ENCODE results near the gene RTP1. TPM values are rescaled to one million over a fixed set of nuclear protein-coding genes. Genes with fewer than 3 reads are reported as not detected.

The RTP1 gene
- total RNA-seq, 1 experiment from 2014 or later: not detected

DNA sequence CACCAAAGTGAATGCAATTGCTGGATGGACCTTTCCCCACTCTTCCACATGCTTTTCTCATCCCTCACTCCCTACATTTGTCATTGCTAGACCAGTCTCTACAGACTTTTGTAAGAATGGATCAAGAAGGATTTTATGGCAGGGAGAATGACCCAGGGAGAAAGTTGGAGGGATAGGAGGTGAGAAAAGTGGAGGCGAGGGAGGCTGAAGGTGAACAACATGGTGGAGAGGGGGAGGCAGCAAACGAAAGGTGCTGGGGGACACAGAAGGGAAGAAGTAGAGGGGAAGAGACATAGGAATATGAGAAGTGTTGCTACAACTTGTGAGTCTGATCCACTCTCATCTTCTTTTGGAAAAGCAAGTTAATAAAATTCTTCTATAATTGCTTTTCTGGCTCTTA lies 24.4 kb upstream of the RTP1 start:
- intact Hi-C loops (cut with micrococcal nuclease): no loop called here
- ChIA-PET RAD21 (ENCODE audit: low non-redundant PET in 1 of 2, low total read pairs in 2 of 2, uncharacterized antibody in 2 of 2, unreplicated experiment in 2 of 2) (no interaction called here), POLR2A (no interaction called here), CTCF (no interaction called here)
- Histone ChIP-seq H3K9me2 (ENCODE audit: insufficient read depth) (no peaks in the 10 kb centered on the region), H3K79me2 (ENCODE audit: insufficient read depth, low read length) (no peaks in the 10 kb centered on the region), H3K27me3 (ENCODE audit: insufficient read depth, low read length) (no peaks in the 10 kb centered on the region), H4K20me1 (ENCODE audit: insufficient read depth) (no peaks in the 10 kb centered on the region), H3K27ac (ENCODE audit: low read depth, low read length) (no peak overlapping the region), H3K4me2 (ENCODE audit: low read length) (no peak overlapping the region), H3K4me1 (ENCODE audit: control insufficient read depth in 1 of 2, insufficient read depth in 2 of 2, low read length in 2 of 2) (no peaks in the 10 kb centered on the region), H3K9ac (ENCODE audit: low read length) (no peak overlapping the region), H3K4me3 (replicated peaks in 1 of 2; ENCODE audit: low read depth in 1 of 2, low read length in 2 of 2) (no peak overlapping the region), H3K9me3 (ENCODE audit: control insufficient read depth in 1 of 2, insufficient read depth in 1 of 2, low read depth in 1 of 2, low read length in 2 of 2) (no peaks in the 10 kb centered on the region), H2AFZ (ENCODE audit: low read depth, low read length, poor library complexity, severe bottlenecking) (no peak overlapping the region), H3K36me3 (ENCODE audit: control insufficient read depth in 1 of 2, insufficient read depth in 2 of 2, low read length in 2 of 2) (no peaks in the 10 kb centered on the region)
- TF ChIP-seq YY1 (IDR thresholded peaks at IDR 0.05; ENCODE audit: extremely low read depth, insufficient replicate concordance, low read depth, low read length) (no peak), EZH2 (IDR thresholded peaks at IDR 0.05) (no peak), JUND (IDR thresholded peaks at IDR 0.05) (no peak), RAD21 (IDR thresholded peaks at IDR 0.05; ENCODE audit: low read depth) (no peak), POLR2A (IDR thresholded peaks at IDR 0.05; ENCODE audit: borderline replicate concordance, extremely low read depth, insufficient read depth, insufficient read length) (no peak), EZH2phosphoT487 (IDR thresholded peaks at IDR 0.05; ENCODE audit: borderline replicate concordance) (no peak), ZFX (IDR thresholded peaks at IDR 0.05) (no peak), ZNF274 (IDR thresholded peaks at IDR 0.05; ENCODE audit: low read depth, low read length) (no peak), POLR2AphosphoS5 (IDR thresholded peaks at IDR 0.05; ENCODE audit: low read depth, low read length) (no peak)
- TF ChIP-seq, protein P1, sequence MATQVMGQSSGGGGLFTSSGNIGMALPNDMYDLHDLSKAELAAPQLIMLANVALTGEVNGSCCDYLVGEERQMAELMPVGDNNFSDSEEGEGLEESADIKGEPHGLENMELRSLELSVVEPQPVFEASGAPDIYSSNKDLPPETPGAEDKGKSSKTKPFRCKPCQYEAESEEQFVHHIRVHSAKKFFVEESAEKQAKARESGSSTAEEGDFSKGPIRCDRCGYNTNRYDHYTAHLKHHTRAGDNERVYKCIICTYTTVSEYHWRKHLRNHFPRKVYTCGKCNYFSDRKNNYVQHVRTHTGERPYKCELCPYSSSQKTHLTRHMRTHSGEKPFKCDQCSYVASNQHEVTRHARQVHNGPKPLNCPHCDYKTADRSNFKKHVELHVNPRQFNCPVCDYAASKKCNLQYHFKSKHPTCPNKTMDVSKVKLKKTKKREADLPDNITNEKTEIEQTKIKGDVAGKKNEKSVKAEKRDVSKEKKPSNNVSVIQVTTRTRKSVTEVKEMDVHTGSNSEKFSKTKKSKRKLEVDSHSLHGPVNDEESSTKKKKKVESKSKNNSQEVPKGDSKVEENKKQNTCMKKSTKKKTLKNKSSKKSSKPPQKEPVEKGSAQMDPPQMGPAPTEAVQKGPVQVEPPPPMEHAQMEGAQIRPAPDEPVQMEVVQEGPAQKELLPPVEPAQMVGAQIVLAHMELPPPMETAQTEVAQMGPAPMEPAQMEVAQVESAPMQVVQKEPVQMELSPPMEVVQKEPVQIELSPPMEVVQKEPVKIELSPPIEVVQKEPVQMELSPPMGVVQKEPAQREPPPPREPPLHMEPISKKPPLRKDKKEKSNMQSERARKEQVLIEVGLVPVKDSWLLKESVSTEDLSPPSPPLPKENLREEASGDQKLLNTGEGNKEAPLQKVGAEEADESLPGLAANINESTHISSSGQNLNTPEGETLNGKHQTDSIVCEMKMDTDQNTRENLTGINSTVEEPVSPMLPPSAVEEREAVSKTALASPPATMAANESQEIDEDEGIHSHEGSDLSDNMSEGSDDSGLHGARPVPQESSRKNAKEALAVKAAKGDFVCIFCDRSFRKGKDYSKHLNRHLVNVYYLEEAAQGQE (IDR thresholded peaks at IDR 0.05; ENCODE audit: low read depth): no peak
- TF ChIP-seq, protein P2, sequence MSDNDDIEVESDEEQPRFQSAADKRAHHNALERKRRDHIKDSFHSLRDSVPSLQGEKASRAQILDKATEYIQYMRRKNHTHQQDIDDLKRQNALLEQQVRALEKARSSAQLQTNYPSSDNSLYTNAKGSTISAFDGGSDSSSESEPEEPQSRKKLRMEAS (IDR thresholded peaks at IDR 0.05): no peak
- DNase-seq (ENCODE audit: low read depth, low spot score) (no peak), ATAC-seq (no peak)
- no TSS peak for BruUV-seq (replicated peaks)
